Parathyroid adenoma (tissue), 2 donors: ENCODE data around the gene HAVCR1.

Experiments
- H2AFZ ChIP-seq: fragments of 300-600 bp; sonication (generic); one replicate; pipeline ENCODE4 v1.7.0; 2017; ENCODE audit warnings: antibody characterized with exemption, mild to moderate bottlenecking
- H3K27ac ChIP-seq: fragments of 300-600 bp; sonication (generic); one replicate; pipeline ENCODE4 v1.7.0; 2017
- H3K27me3 ChIP-seq: fragments of 300-600 bp; sonication (generic); one replicate; pipeline ENCODE4 v1.7.0; 2017; ENCODE audit warnings: low read length; ENCODE audit not compliant: control insufficient read depth, insufficient read depth
- H3K36me3 ChIP-seq: fragments of 300-600 bp; sonication (generic); one replicate; pipeline ENCODE4 v1.7.0; 2017; ENCODE audit warnings: low read length; ENCODE audit not compliant: control insufficient read depth, insufficient read depth
- H3K4me1 ChIP-seq: fragments of 300-600 bp; sonication (generic); one replicate; pipeline ENCODE4 v1.7.0; 2017; ENCODE audit warnings: control low read depth
- H3K4me2 ChIP-seq: fragments of 300-600 bp; sonication (generic); one replicate; pipeline ENCODE4 v1.7.0; 2017; ENCODE audit warnings: low read length
- H3K4me3 ChIP-seq: fragments of 300-600 bp; sonication (generic); one replicate; pipeline ENCODE4 v1.7.0; 2017; ENCODE audit warnings: low read depth, low read length
- H3K79me2 ChIP-seq: fragments of 300-600 bp; sonication (generic); one replicate; pipeline ENCODE4 v1.7.0; 2017; ENCODE audit warnings: control low read depth
- H3K9ac ChIP-seq: fragments of 300-600 bp; sonication (generic); one replicate; pipeline ENCODE4 v1.7.0; 2017; ENCODE audit warnings: mild to moderate bottlenecking
- H3K9me3 ChIP-seq: fragments of 300-600 bp; sonication (generic); one replicate; pipeline ENCODE4 v1.7.0; 2017; ENCODE audit warnings: low read length; ENCODE audit not compliant: control insufficient read depth
- TF ChIP-seq, protein P1 (sequence below): fragments of 300-600 bp; sonication (generic); IDR thresholded peaks from one replicate; pipeline ENCODE4 v1.7.0; 2017; ENCODE audit warnings: antibody characterized with exemption, mild to moderate bottlenecking
- donor health status: primary hyperparathyroidism.

Gene HAVCR1

DNA sequence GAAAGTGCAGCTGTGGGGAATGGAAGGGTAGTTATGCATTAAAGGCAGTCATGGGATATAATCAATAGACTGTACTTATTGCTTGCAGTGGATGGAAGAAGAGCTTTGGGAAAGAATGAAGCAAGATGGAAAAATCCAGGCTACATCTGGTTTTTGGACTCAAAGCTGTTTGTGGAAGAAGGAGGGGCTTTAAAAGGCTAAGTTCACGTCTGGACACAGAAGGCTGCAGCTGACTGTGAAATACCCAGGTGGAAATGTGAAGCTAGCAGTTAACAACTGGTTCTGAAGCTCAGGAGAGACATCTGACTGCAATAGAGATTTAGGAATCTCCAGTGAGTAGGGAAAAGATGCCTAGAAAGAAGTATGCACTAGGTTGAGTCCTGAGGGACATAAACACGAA is 52.7 kb downstream of the HAVCR1 start:
- no peak overlapping the region for H3K4me2 ChIP-seq
- H2AFZ ChIP-seq: no peak overlapping the region
- H3K9ac ChIP-seq: no peak overlapping the region
- TF ChIP-seq, protein P1, sequence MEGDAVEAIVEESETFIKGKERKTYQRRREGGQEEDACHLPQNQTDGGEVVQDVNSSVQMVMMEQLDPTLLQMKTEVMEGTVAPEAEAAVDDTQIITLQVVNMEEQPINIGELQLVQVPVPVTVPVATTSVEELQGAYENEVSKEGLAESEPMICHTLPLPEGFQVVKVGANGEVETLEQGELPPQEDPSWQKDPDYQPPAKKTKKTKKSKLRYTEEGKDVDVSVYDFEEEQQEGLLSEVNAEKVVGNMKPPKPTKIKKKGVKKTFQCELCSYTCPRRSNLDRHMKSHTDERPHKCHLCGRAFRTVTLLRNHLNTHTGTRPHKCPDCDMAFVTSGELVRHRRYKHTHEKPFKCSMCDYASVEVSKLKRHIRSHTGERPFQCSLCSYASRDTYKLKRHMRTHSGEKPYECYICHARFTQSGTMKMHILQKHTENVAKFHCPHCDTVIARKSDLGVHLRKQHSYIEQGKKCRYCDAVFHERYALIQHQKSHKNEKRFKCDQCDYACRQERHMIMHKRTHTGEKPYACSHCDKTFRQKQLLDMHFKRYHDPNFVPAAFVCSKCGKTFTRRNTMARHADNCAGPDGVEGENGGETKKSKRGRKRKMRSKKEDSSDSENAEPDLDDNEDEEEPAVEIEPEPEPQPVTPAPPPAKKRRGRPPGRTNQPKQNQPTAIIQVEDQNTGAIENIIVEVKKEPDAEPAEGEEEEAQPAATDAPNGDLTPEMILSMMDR: no peak
- no peaks in the 10 kb centered on the region for H3K4me1 ChIP-seq
- H3K79me2 ChIP-seq: no peaks in the 10 kb centered on the region
- no peaks in the 10 kb centered on the region for H3K36me3 ChIP-seq
- no peak overlapping the region for H3K27ac ChIP-seq
- no peaks in the 10 kb centered on the region for H3K27me3 ChIP-seq
- no peak overlapping the region for H3K4me3 ChIP-seq
- H3K9me3 ChIP-seq: no peaks in the 10 kb centered on the region

DNA sequence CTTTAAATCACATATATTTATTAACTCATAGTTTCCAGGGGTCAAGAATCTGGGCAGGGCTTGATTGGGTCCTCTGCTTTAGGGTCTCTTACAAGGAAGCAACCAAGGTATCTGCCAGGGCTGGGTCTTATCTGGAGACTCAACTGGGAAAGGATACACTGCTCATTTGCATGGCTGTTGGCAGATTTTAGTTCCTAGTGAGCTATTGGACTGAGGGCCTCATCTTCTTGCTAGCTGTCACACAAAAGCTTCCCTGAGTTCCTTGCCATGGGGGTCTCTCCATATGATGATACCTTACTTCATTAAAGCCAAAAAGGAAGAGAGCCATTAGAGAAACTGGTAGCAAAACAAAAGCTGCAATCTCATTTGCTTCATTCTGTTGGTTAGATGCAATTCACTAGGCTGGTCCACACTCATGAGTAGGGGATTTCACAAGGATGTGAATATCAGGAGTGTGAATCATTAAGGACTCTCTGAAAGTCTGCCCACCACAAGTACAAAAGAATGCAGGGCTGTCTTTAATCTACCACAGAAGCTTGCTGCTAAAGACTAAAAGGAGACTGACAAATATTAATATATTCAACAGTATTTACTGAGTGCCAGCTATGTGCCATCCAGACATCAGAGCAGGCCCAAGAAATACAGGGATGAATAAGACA is 53.9 kb downstream of the HAVCR1 start:
- no peak overlapping the region for H2AFZ ChIP-seq
- no peak overlapping the region for H3K4me2 ChIP-seq
- H3K79me2 ChIP-seq: no peaks in the 10 kb centered on the region
- H3K36me3 ChIP-seq: no peaks in the 10 kb centered on the region
- H3K9me3 ChIP-seq: no peaks in the 10 kb centered on the region
- TF ChIP-seq, protein P1: no peak
- no peak overlapping the region for H3K27ac ChIP-seq
- no peaks in the 10 kb centered on the region for H3K27me3 ChIP-seq
- H3K4me3 ChIP-seq: no peak overlapping the region
- H3K4me1 ChIP-seq: no peaks in the 10 kb centered on the region
- H3K9ac ChIP-seq: no peak overlapping the region

DNA sequence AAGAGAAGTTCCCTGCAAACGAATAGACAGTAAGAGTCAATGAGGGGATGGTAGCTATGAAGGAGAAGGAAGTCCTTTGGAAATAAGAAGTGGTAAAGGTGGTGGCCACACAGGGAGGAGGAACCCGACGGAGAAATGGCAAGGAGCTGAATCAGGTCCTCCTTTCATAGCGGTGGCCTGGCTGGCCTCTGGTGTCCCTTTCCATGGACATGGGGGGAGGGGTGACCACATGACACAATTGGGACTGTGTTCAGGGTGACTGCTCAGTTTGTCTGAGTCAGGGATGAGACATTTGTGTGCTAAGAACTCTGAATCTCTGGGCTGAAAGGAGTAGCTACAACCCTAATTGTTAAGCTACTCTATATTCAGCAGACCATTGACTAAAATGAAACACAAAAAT is 67.2 kb downstream of the HAVCR1 start:
- Histone ChIP-seq H3K27me3 (no peaks in the 10 kb centered on the region), H3K79me2 (no peaks in the 10 kb centered on the region), H3K27ac (no peak overlapping the region), H2AFZ (no peak overlapping the region), H3K4me3 (no peak overlapping the region), H3K36me3 (no peaks in the 10 kb centered on the region), H3K9ac (no peak overlapping the region), H3K4me1 (no peaks in the 10 kb centered on the region), H3K4me2 (no peak overlapping the region), H3K9me3 (no peaks in the 10 kb centered on the region)
- TF ChIP-seq, protein P1: no peak

DNA sequence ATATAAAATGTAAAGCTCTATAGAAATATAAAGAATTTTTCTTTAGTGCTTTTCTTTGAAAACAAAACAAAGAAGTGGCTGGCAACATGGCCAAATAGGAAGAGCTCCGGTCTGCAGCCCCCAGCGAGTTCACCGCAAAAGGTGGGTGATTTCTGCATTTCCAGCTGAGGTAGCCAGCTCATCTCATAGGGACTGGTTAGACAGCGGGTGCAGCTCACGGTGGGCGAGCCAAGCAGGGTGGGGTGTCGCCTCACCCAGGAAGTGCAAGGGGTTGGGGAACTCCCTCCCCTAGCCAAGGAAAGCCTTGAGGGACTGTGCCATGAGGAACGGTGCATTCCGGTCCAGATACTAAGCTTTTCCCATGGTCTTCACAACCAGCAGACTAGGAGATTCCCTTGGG is 74.9 kb downstream of the HAVCR1 start:
- H3K4me1 ChIP-seq: no peaks in the 10 kb centered on the region
- H3K4me3 ChIP-seq: no peak overlapping the region
- H3K9me3 ChIP-seq: no peaks in the 10 kb centered on the region
- H3K27me3 ChIP-seq: no peaks in the 10 kb centered on the region
- no peaks in the 10 kb centered on the region for H3K36me3 ChIP-seq
- no peak overlapping the region for H3K9ac ChIP-seq
- H3K27ac ChIP-seq: no peak overlapping the region
- TF ChIP-seq, protein P1: no peak
- no peak overlapping the region for H2AFZ ChIP-seq
- H3K79me2 ChIP-seq: no peaks in the 10 kb centered on the region
- H3K4me2 ChIP-seq: no peak overlapping the region

DNA sequence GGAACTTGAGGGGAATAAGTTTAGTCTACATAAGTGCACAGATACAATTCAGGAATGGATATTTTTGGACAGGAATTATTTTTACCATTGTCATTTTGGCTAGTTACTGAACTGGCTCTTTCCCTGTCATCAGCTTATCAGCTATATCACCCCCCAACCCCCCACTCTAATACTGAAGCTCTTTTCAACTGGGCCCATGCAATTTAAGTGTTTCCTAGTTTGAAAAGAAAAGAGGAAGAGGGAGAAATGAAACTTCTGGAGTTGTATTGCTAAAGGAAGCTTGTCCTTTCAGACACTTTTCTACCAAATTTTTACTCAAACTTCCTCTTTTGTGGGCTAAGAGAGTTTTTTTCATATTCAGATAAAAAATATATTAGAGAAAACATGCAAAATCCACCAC is 77.4 kb downstream of the HAVCR1 start:
- Histone ChIP-seq H3K4me1 (no peaks in the 10 kb centered on the region), H3K27ac (no peak overlapping the region), H3K4me3 (no peak overlapping the region), H3K79me2 (no peaks in the 10 kb centered on the region), H3K4me2 (no peak overlapping the region), H3K9me3 (no peaks in the 10 kb centered on the region), H3K9ac (no peak overlapping the region), H3K27me3 (no peaks in the 10 kb centered on the region), H2AFZ (no peak overlapping the region), H3K36me3 (no peaks in the 10 kb centered on the region)
- TF ChIP-seq, protein P1: no peak
